ENCODE data around the gene DNAJC6. TPM values are rescaled to one million over a fixed set of nuclear protein-coding genes. Genes with fewer than 3 reads are reported as not detected.
"Not testable (repeated sequence)": the region's sequence is repeated elsewhere in the genome, so short reads cannot be mapped to it uniquely, and the experiment has no call there.

DNAJC6 gene
- total RNA-seq, 3 donors from 2014 or later (not counting 1 experiment from before 2014, with no cell fraction given): 0.77 to 1.2 (median 0.89) TPM

DNA sequence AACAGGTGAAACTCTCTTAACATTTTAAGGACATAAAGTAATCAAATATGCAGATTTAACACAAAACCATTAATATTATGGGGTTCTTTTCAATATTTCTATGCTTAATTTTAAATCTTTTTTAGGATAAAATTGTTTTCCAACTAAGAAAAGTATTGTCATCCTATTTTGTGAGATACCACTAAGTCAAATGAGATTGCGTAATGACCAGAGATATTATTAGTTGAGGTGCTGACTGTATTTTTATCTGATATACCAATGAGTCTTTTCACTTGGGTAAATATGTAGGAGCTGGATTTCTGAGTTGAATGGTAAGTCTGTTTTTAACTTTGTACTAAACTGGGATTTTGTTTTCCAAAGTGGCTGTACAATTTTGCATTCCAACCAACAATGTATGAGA is 136.5 kb downstream of the DNAJC6 start:
- H3K9me3 Mint-ChIP-seq: no peaks in the 10 kb centered on the region
- H3K36me3 ChIP-seq (ENCODE audit: control insufficient read depth, insufficient read depth, low read length): no peaks in the 10 kb centered on the region
- 100% methylated on average over 1 of the region's 1 CpG for WGBS (ENCODE audit: insufficient coverage)
- H3K36me3 Mint-ChIP-seq: no peaks in the 10 kb centered on the region
- no peaks in the 10 kb centered on the region for H3K4me1 ChIP-seq (ENCODE audit: control insufficient read depth, insufficient read depth, low read length)
- intact Hi-C loops (cut with micrococcal nuclease): no loop called here
- no peaks in the 10 kb centered on the region for H3K9me3 ChIP-seq (ENCODE audit: control insufficient read depth, insufficient read depth, low read length)
- H3K27ac Mint-ChIP-seq: no peak overlapping the region
- no peak overlapping the region for H3K4me3 ChIP-seq (ENCODE audit: low read length)
- H3K27me3 ChIP-seq (ENCODE audit: control insufficient read depth, insufficient read depth, low read length): no peaks in the 10 kb centered on the region
- TF ChIP-seq, protein P1, sequence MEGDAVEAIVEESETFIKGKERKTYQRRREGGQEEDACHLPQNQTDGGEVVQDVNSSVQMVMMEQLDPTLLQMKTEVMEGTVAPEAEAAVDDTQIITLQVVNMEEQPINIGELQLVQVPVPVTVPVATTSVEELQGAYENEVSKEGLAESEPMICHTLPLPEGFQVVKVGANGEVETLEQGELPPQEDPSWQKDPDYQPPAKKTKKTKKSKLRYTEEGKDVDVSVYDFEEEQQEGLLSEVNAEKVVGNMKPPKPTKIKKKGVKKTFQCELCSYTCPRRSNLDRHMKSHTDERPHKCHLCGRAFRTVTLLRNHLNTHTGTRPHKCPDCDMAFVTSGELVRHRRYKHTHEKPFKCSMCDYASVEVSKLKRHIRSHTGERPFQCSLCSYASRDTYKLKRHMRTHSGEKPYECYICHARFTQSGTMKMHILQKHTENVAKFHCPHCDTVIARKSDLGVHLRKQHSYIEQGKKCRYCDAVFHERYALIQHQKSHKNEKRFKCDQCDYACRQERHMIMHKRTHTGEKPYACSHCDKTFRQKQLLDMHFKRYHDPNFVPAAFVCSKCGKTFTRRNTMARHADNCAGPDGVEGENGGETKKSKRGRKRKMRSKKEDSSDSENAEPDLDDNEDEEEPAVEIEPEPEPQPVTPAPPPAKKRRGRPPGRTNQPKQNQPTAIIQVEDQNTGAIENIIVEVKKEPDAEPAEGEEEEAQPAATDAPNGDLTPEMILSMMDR (IDR thresholded peaks at IDR 0.05): no peak
- DNase-seq (no peak), ATAC-seq (no peak)
- no peak overlapping the region for H3K4me3 Mint-ChIP-seq
- no peaks in the 10 kb centered on the region for H3K27me3 Mint-ChIP-seq (ENCODE audit: low read depth in 2 of 2)
- no peaks in the 10 kb centered on the region for H3K4me1 Mint-ChIP-seq
- H3K27ac ChIP-seq (ENCODE audit: low read length): no peak overlapping the region

GRCh38 chr1:65449214-65449823 is 140.0 kb downstream of the DNAJC6 start:
- Histone ChIP-seq H3K9me3 (ENCODE audit: control insufficient read depth, insufficient read depth, low read length) (no peaks in the 10 kb centered on the region), H3K4me1 (ENCODE audit: control insufficient read depth, insufficient read depth, low read length) (no peaks in the 10 kb centered on the region), H3K4me3 (ENCODE audit: low read length) (no peak overlapping the region), H3K27me3 (ENCODE audit: control insufficient read depth, insufficient read depth, low read length) (no peaks in the 10 kb centered on the region), H3K36me3 (ENCODE audit: control insufficient read depth, insufficient read depth, low read length) (no peaks in the 10 kb centered on the region), H3K27ac (ENCODE audit: low read length) (no peak overlapping the region)
- H3K4me3 Mint-ChIP-seq: no peak overlapping the region
- no peak overlapping the region for H3K27ac Mint-ChIP-seq
- intact Hi-C loops (cut with micrococcal nuclease): no loop called here
- no peaks in the 10 kb centered on the region for H3K36me3 Mint-ChIP-seq
- H3K4me1 Mint-ChIP-seq: no peaks in the 10 kb centered on the region
- 91% methylated on average over 4 of the region's 4 CpGs for whole genome bisulfite sequencing (ENCODE audit: insufficient coverage)
- ATAC-seq (no peak), DNase-seq (no peak)
- H3K9me3 Mint-ChIP-seq: peaks cover 2 to 3% of the 10 kb centered on the region in 2 donors
- TF ChIP-seq, protein P1 (IDR thresholded peaks at IDR 0.05): no peak
- H3K27me3 Mint-ChIP-seq (ENCODE audit: low read depth in 2 of 2): no peaks in the 10 kb centered on the region

- H3K27me3 Mint-ChIP-seq (ENCODE audit: low read depth in 2 of 2); H3K27ac ChIP-seq (ENCODE audit: low read length); H3K4me3 ChIP-seq (ENCODE audit: low read length); DNase-seq; H3K27ac Mint-ChIP-seq; ATAC-seq; H3K27me3 ChIP-seq (ENCODE audit: control insufficient read depth, insufficient read depth, low read length); H3K36me3 ChIP-seq (ENCODE audit: control insufficient read depth, insufficient read depth, low read length); H3K4me3 Mint-ChIP-seq; H3K4me1 ChIP-seq (ENCODE audit: control insufficient read depth, insufficient read depth, low read length); H3K9me3 ChIP-seq (ENCODE audit: control insufficient read depth, insufficient read depth, low read length); H3K36me3 Mint-ChIP-seq; H3K9me3 Mint-ChIP-seq; intact Hi-C loops (cut with micrococcal nuclease): not testable (repeated sequence)
- 86% methylated on average over 10 of the region's 10 CpGs for WGBS (ENCODE audit: insufficient coverage)
- peaks cover 15 to 17% of the 10 kb centered on the region in 2 donors for H3K4me1 Mint-ChIP-seq
Observed at GRCh38 chr1:65455678-65456077, 146.3 kb downstream of the DNAJC6 start.

- H3K36me3 ChIP-seq (ENCODE audit: control insufficient read depth, insufficient read depth, low read length): no peaks in the 10 kb centered on the region
- no peaks in the 10 kb centered on the region for H3K9me3 ChIP-seq (ENCODE audit: control insufficient read depth, insufficient read depth, low read length)
- TF ChIP-seq, protein P1 (IDR thresholded peaks at IDR 0.05): no peak
- Mint-ChIP-seq H3K36me3 (no peaks in the 10 kb centered on the region), H3K9me3 (peaks cover 5% of the 10 kb centered on the region in 2 donors), H3K4me1 (peaks cover 15 to 17% of the 10 kb centered on the region in 2 donors), H3K27ac (no peak overlapping the region), H3K4me3 (no peak overlapping the region), H3K27me3 (ENCODE audit: low read depth in 2 of 2) (no peaks in the 10 kb centered on the region)
- DNase-seq: no peak
- no peaks in the 10 kb centered on the region for H3K27me3 ChIP-seq (ENCODE audit: control insufficient read depth, insufficient read depth, low read length)
- H3K4me1 ChIP-seq (ENCODE audit: control insufficient read depth, insufficient read depth, low read length): no peaks in the 10 kb centered on the region
- intact Hi-C loops (cut with micrococcal nuclease): no loop called here
- no peak overlapping the region for H3K27ac ChIP-seq (ENCODE audit: low read length)
- ATAC-seq: no peak
- H3K4me3 ChIP-seq (ENCODE audit: low read length): no peak overlapping the region
Observed at GRCh38 chr1:65456481-65456880, 147.1 kb downstream of the DNAJC6 start.

Measured in natural killer cell (primary cell).